Ishikawa (cell line): Measurements from ENCODE around the gene FAM8A1.

ENCODE experiments used
- CEBPB ChIP-seq: IDR thresholded peaks from 2 replicates; pipeline ENCODE4 v1.6.1; 2012
- CREB1 ChIP-seq: IDR thresholded peaks from 2 replicates; pipeline ENCODE4 v1.6.1; 2012; ENCODE audit warnings: low read depth
- EP300 ChIP-seq: IDR thresholded peaks from 2 replicates; pipeline ENCODE4 v1.6.1; 2012; ENCODE audit warnings: borderline replicate concordance
- FOXM1 ChIP-seq: IDR thresholded peaks from 2 replicates; pipeline ENCODE4 v1.6.1; 2012; ENCODE audit warnings: low read depth, borderline replicate concordance
- NFIC ChIP-seq: IDR thresholded peaks from 2 replicates; pipeline ENCODE4 v1.6.1; 2012
- RAD21 ChIP-seq: IDR thresholded peaks from 2 replicates; pipeline ENCODE4 v1.6.1; 2012; ENCODE audit warnings: low read depth
- TAF1 ChIP-seq: IDR thresholded peaks from 2 replicates; pipeline ENCODE4 v1.6.1; 2012; ENCODE audit warnings: low read depth, mild to moderate bottlenecking
- TCF12 ChIP-seq: IDR thresholded peaks from 2 replicates; pipeline ENCODE4 v1.6.1; 2012; ENCODE audit warnings: low read depth
- TEAD4 ChIP-seq: IDR thresholded peaks from 2 replicates; pipeline ENCODE4 v1.6.1; 2012
- TF ChIP-seq, protein P1 (sequence below): IDR thresholded peaks from 2 replicates; pipeline ENCODE4 v1.6.1; 2012; ENCODE audit warnings: low read depth, mild to moderate bottlenecking
- TF ChIP-seq, protein P2 (sequence below): IDR thresholded peaks from 2 replicates; pipeline ENCODE4 v1.6.1; 2012

DNA sequence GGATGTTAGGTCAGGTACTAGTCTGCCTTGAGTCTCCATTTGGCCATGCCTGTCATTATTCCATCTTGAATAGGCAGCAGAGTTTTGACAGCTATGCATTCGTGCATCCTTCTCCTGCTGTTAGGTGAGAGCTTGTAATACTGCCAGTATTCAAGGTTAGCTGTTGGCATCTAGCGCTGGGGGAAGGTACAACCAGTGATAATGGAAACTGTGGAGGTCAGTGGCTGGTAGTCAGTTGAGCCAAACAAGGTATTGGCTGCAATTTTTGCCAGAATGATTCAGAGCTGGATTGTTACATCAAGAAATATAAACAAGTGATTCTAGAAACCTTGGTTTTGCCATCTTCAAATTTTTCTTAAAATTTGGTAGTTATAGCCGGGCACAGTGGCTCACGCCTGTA lies 6.5 kb downstream of the FAM8A1 start:
- TF ChIP-seq CREB1, result no peak
- TF ChIP-seq RAD21, result no peak
- no peak for TF ChIP-seq EP300
- no peak for TF ChIP-seq TAF1
- no peak for TF ChIP-seq FOXM1
- TF ChIP-seq, protein P1, sequence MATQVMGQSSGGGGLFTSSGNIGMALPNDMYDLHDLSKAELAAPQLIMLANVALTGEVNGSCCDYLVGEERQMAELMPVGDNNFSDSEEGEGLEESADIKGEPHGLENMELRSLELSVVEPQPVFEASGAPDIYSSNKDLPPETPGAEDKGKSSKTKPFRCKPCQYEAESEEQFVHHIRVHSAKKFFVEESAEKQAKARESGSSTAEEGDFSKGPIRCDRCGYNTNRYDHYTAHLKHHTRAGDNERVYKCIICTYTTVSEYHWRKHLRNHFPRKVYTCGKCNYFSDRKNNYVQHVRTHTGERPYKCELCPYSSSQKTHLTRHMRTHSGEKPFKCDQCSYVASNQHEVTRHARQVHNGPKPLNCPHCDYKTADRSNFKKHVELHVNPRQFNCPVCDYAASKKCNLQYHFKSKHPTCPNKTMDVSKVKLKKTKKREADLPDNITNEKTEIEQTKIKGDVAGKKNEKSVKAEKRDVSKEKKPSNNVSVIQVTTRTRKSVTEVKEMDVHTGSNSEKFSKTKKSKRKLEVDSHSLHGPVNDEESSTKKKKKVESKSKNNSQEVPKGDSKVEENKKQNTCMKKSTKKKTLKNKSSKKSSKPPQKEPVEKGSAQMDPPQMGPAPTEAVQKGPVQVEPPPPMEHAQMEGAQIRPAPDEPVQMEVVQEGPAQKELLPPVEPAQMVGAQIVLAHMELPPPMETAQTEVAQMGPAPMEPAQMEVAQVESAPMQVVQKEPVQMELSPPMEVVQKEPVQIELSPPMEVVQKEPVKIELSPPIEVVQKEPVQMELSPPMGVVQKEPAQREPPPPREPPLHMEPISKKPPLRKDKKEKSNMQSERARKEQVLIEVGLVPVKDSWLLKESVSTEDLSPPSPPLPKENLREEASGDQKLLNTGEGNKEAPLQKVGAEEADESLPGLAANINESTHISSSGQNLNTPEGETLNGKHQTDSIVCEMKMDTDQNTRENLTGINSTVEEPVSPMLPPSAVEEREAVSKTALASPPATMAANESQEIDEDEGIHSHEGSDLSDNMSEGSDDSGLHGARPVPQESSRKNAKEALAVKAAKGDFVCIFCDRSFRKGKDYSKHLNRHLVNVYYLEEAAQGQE, result no peak
- TF ChIP-seq CEBPB, result no peak
- TF ChIP-seq TCF12, result no peak
- TF ChIP-seq, protein P2, sequence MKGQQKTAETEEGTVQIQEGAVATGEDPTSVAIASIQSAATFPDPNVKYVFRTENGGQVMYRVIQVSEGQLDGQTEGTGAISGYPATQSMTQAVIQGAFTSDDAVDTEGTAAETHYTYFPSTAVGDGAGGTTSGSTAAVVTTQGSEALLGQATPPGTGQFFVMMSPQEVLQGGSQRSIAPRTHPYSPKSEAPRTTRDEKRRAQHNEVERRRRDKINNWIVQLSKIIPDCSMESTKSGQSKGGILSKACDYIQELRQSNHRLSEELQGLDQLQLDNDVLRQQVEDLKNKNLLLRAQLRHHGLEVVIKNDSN, result no peak
- no peak for TF ChIP-seq TEAD4
- no peak for TF ChIP-seq NFIC
